DMS114 treated with DMSO at 0.1 percent for 48 hours (cell line): Measurements from ENCODE around the gene GALNT18.
"Not testable (repeated sequence)": the region's sequence is repeated elsewhere in the genome, so short reads cannot be mapped to it uniquely, and the experiment has no call there.

Source experiments
- DNase-seq: peaks from one replicate; lab custom pipeline; 2025; ENCODE audit not compliant: unreplicated experiment; lab: John Stamatoyannopoulos, UW

GALNT18 gene

DNA sequence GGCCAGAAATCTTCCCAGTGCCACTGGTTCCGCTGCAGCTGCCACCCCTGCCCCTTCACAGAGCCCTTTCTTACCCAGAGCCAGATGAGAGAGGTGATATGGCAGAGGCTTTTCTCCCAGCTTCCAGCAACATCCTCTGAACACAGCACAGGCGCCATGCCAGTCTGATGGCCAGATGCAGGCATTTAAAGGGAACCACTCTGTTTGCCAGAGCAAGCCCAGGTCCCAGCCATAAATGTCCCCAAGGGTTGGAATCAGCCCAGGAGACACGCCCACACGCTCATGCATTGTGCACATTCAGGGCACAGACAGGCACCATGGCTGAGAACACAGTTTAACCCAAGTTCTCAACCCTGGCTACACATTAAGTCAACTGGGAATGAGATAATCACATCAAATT is 154.5 kb downstream of the GALNT18 start:
- DNase-seq = no peak

DNA sequence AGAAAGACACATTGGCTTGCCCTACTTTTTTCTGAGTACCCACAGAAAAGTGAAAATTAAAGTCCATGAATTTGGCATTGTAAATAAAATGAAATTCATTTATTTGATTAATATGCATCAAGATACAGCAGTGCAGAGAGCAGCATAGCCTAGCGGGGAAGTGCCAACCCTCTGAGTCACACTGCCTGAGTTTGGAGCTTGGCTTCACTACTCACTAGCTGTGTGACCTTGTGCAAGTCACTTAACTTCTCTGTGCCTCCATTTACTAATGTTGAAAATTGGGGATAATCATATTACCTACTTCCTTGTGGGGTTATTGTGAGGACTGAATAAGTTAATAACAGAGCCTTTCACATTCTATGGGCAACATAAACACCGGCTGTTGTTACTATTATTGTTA is 157.2 kb downstream of the GALNT18 start:
- no peak for DNase-seq

DNA sequence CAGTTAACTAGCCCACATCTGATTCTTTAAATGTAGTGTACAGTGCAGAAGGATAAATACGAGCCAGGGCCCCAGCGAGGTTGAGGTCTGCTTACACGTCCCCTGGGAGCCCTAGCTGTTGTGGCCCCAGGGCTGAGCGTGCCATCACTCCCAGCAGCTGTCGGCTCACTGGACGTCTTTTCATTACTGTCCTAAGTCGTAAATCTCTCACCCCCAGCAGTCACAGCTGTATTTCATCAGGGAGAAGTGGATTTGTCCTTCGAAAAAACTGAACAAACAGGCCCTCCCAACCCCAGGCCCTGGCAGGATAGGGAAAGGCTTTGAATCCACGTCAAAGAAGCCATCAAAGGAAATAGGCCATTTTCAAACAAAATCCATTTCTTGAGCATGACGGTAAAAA is 158.4 kb downstream of the GALNT18 start:
- no peak for DNase-seq

DNA sequence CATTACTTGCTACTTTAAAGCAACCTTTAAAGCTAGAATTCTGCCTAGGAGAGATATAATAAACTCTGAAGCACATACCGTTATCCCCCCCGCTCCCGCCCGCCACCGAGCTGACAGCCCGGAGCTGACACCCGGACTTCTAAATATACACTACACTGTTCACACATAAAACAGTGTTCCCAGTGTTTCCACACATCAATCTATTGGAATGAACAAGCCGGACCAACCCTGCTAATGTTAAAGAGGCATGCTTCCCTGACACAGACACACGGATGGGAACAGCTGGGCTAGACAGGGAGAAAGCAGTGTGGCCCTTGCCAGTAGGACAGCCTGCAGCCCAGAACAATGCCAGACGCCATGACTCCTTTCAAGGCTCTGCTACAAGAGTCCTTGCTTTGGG is 160.3 kb downstream of the GALNT18 start:
- no peak for DNase-seq

DNA sequence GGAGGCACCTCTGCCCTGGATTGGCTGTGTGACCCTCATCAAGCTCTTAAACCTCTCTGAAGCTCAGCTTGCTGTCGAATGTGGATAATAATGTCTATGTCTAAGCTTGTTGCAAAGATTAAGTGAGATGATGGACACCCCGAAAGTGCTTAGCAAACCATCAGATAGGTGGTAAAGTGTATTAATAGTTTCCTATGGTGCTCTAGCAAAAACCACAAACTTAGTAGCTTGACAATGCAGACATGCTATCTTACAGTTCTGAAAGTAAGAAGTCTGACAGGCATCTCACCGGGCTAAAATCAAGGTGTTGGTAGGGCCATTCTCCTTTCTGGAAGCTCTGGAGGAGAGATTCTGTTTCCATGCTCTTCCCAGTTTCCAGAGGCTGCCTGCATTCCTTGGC is 162.2 kb downstream of the GALNT18 start:
- DNase-seq = no peak

DNA sequence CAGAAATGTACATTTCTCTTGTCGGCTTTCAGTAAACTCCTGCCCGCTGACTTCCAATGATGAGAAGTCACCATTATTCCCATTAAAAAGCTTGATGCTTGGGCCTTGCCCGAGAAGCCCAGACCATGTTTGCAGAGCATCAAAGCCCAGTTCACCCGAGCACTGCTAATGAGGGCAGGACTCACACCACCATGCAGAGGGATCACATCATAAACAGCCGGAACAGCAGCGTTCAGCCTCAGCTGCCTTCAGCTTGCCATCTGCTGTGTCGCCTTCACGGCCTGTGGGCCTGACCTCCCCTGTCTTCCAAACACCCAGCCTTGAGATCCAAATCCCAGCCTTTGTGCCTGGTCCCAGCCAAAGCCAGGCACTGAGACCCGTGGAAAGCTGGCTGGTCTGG is 163.3 kb downstream of the GALNT18 start:
- no peak for DNase-seq

DNA sequence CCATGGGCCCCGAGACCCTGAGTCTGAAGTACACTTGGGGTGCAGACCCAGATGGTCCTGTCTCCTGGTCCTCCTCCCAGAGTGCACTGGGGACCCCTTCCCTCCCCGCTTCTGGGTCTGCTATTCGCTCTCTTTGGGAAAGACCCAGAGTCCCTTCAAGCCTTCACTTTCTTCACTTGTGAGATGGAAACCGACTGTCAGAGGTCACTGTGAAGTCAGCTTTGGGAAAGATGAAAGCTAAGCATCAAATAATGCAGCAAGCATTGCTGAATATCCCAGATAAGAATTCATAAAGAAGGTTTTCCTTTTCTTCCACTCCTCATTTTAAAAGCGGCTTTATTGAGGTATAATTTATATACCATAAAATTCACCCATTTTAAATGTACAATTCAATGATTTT is 163.8 kb downstream of the GALNT18 start:
- no peak for DNase-seq

DNA sequence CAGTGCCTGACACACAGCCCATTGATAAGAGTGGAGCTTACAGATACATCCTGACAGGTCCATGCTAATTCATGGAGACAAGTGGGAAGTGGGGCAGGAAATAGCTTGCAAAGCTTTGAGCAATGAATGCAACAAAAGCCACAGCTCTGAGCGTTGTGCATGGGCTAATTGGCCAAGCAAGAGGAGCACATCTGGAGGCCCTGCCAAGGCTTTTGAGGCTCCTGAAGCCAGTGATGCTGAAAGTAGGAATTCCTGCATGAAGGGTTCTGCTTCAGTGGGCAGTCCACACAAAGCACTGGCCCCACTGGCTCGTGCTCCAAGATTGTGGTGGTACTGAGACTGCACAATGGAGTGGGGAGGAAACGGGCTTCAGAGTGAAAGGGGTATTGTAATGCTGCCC is 164.9 kb downstream of the GALNT18 start:
- no peak for DNase-seq

DNA sequence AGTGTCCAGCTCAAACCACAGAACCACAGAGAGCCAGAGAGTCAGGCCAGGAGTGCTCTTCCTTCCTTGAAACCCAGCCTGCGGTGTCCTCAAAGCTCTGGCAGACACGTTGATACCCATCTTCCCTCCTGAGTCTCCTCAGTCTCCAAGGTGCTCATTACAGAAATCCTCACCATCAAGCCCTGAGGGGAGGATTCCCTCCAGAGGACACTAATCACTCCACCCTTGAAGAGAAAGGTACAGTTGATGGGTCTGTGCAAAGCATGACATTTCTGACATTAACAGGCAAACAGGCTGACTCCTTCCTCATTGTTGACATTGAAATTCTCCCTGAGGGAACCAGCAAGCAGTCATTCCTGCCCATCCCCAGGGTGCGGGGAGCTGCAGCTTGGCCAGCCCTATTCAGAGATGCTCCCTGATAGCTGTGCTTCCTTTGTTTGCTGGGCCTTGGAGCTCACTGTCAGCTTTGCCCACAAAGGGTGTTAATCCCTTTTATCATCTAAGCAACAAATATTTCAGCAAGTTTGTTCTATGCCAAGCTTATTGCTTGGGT is 167.1 kb downstream of the GALNT18 start:
- DNase-seq = no peak

DNA sequence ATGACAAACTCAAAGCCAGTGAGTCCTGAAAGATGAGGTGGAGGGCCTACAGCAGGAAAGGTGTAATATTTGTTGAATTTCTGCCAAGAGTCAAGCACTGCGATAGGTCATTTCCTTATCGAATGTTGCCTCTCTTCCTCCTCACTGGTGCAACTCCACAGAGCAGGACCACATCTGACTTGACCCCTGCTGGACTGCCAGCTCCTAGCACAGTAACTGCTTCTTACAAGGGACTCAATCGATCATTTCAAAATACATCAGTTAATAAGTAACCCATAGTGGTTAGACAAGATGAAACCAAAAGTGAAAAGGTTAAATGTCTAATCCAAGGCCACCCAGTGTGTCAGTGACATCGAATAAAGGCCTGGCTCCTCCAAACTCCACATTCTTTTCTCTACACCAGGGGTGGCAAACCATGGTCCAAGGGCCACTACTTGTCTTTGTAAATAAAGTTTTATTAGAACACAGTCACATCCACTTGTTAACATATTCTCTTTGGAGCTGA is 170.3 kb downstream of the GALNT18 start:
- DNase-seq = no peak

DNA sequence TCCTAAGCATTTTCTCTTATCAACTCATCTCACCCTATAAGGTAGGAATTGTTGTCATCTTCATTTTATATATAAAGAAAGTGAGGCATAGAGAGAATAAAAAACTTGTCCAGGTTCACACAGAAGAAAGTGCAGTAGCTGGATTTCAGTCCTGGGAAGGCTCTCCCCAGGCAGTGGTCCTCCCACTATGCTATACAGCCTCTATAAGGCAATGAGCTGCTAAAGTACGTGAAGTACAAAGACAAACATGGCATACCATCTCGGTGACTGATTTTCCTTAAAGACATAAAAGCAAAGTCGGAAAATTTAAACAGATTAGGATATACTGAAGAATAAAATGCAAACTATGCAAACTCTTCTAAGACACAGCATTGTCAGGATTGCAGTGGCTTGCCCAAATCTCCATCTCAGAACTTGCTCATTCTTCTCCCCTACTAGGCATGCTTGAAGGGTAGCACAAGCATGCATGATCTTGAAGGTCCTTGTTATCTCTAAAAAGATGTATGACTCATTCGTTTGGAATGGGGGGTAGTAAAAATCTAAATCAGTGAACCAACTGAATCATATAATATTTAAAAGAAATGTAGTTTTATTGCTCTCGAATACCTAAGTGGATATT is 171.0 kb downstream of the GALNT18 start:
- DNase-seq = no peak

DNA sequence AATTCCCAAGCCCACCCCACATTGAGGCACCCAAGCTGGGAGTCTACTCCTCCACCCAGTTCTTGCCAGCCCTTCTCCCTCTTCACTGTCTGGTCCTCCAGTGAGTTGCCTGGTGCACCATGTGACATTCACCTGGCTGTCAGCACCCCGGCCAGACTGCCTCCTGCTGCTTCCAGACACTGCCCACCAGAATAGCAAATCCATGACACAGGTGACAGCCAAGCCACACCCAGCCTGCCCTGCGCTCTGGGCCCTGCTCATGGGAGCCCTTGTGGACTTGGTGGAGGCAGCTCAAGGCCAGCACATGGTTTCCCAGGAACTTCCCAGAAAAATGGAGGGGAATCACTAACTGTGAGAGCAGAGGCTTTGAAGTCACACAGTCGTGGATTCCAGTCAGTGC is 172.5 kb downstream of the GALNT18 start:
- no peak for DNase-seq

DNA sequence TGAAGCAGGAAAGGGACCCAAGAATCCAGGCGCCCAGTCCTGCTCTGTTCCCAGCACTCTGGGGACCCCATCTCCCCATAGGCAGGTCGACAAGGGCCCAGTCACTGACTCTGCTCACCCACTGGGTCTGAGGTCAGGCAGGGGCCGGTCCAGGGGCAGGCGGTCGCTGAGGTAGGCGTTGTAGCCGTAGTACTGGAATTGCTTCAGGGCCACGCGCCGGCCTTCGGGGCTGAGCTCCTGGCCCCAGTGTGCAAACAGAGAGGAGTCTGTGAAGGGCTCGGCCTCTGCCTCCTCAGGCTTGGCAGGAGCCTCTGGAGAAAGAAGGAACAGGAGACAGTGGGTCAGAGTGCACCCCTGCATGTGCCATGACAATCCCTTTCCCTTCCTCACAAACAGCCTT is 173.2 kb downstream of the GALNT18 start:
- no peak for DNase-seq

DNA sequence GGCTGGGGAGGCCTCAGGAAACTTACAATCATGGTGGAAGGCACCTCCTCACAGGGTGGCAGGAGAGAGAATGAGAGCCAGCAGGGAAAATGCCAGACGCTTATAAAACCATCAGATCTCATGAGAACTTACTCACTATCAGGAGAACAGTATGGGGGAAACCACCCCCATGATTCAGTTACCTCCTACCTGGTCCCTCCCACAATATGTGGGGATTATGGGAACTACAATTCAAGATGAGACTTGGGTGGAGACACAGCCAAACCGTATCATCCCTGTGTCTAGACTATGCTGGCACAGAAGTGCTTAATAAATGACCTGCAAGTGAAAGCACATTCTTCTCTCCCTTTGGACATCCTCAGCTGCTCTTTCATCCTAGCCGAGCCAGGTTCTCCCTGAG is 174.2 kb downstream of the GALNT18 start:
- DNase-seq = not testable (repeated sequence)

DNA sequence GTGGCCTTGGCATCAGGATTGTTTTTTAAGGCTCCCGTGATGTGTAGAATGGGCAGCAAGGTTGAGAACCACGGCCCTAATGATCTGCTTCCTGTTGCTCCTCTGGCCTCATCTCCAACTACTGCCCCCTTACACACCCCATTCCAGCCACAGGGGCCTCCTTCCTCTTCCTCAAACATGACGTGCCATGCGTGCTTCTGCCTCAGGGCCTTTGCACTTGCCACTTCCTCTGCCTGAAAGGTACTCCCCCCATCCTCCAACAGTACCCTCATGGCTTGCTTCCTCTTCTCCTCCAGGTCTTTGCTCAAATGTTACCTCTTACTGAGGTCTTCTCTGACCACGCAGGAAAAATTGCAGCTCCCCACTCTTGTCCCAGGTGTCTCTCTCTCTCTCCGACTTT is 174.8 kb downstream of the GALNT18 start:
- no peak for DNase-seq

DNA sequence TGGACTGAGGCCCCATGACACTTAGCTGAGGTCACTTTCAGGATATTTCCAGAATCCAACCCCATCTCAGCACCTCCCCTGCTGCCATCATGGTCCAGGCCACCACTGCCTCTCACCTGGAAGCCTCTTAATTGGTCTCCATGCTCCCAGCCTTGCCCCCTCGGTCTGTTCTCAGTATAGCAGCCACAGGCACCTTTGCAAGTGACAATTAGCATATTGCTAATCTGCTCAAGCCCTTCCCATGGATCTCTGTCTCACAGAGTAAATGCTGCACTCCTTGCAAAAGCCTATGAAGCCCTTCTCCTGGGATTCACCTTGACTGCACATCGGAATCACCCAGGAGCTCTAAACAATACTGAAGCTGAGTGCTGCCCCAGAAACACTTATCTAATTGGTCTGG is 175.2 kb downstream of the GALNT18 start:
- no peak for DNase-seq

DNA sequence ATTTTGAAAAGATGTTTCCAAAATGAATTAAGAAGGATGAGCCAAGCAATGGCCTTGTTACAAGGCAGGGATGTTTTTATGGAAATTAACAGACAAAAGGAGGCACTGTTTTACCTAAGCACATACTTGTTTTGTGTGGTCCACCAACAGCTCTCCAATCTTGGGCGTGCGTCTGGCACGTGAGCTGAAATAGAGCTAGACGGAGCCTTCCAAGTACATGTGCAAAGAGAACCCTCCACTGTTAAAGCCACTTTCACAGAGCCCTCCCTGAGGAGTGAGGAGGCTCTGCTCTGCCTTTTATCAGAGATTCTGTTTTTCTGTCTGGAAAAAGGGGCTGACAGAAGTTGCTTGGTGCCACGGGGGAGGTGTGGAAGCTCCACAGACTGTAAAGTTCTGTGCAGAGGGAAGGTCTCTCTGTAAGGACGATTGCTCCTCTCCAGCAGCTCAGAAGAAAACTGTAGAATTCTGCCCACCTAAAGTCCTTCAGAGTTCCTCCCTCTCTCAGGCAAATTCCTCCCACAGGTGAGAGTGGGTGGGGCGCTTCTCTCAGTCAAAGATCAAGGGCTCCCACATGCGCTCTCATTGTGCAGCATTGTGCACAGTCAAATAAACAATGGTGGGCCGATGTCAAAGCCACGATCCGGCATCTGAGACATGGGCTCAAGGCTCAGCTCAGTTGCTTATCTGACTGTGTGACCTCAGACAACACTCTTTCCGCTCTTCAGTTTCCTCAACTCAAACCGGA is 176.2 kb downstream of the GALNT18 start:
- DNase-seq = no peak

DNA sequence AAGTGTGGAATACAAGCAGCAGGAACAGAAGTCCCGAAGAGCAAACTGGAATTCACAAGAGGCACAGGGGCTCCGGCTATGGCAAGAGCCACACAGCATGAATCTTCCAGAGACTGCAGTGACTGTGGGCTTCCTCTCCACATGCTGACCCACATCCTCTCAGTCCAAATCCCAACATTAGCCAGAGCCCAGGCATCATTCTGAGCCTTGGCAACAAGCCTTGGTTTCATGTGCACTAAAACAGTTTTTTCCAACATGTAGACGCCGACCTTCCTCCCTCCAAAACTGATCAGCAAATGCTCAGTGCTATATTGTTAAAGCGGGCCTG is 177.0 kb downstream of the GALNT18 start:
- DNase-seq = no peak

DNA sequence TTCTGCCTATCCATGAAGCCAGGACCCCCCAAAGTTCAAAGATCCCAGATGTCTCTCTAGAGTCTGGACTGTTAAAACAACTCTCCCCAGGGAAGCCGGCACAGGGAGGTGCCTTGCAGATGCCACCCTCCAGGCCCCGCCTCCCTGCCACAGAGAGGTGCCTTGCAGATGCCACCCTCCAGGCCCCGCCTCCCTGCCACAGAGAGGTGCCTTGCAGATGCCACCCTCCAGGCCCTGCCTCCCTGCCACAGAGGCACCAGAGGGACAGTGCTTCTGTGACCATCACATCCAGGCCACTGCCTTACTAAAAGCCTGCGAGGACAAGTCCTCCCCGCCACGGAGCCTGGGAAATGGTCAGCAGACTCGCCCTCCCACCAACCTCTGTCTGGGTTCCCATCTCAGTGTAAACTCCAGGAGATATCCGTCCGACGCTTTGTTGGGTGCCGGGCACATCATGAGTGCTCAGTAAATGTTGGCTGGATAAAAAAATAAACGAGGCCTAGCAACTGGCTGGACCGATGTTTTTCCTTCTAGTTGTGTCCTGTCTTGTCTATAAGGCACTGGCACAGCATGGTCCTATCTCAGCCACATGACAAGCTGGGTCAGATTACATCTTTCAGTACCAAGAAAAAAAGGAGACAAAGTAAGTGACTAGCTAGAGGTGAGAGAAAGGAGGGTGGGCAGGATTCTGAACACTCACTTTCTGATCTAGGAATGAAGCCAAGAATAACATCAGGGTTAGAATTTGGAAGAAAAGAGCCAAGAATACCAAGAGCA is 177.6 kb downstream of the GALNT18 start:
- no peak for DNase-seq

DNA sequence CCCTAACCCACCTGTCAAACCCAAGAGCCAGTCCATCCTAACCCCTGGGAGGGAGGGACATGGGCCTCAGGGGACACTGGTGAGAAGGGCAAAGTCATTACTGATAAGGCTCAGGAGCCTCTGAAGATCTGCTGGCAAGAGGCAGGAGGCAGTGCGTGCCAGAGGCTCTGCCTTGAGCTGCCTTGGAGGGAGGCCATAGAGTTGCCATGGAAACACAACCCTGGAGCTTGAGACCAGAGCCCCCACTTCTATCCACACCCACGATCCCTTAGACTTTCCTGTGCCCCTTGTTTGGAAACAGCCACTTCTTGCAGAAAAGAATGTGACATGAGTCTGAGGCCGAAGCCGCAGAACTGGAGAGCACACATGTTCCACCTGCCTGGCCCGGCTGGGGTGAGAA is 179.0 kb downstream of the GALNT18 start:
- DNase-seq = no peak

DNA sequence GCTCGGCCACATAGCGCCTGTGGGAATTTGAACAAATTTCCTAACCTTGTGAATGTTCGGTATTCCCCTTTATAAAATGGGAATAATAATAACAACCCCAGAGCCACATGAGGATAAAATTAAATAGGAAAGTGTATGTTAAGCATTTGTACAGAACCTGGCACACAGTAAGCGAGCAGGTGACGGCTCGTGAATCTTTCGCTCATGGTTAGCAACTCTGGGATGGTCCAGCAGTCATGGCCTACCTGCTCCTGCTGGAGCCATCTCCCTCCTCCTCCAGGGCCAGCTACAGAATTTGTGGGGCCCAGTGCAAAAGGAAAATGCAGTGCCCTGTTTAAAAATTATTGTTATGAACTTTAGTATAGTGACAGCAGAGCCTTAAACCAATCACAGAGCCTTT is 180.3 kb downstream of the GALNT18 start:
- no peak for DNase-seq

DNA sequence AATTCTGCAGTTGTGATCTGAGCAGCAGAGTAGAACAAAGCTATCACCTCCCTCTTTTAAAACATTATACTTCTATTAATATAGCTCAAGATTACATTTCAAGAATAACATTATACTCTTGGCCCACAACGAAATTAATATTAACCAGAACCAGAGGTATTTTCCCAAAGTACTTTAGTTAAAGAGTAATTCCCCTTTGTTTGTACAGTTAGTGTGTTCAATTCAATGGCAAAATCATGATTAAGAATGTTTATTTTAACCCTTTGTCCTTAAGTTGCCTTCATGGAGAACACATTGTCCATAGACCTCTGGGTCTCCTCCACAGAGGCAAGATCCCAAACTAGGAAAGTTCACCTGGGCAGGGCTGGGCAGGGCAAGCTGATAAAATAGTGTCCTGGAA is 180.7 kb downstream of the GALNT18 start:
- DNase-seq = no peak
